ENCODE data around the gene PLCB3.

DNA sequence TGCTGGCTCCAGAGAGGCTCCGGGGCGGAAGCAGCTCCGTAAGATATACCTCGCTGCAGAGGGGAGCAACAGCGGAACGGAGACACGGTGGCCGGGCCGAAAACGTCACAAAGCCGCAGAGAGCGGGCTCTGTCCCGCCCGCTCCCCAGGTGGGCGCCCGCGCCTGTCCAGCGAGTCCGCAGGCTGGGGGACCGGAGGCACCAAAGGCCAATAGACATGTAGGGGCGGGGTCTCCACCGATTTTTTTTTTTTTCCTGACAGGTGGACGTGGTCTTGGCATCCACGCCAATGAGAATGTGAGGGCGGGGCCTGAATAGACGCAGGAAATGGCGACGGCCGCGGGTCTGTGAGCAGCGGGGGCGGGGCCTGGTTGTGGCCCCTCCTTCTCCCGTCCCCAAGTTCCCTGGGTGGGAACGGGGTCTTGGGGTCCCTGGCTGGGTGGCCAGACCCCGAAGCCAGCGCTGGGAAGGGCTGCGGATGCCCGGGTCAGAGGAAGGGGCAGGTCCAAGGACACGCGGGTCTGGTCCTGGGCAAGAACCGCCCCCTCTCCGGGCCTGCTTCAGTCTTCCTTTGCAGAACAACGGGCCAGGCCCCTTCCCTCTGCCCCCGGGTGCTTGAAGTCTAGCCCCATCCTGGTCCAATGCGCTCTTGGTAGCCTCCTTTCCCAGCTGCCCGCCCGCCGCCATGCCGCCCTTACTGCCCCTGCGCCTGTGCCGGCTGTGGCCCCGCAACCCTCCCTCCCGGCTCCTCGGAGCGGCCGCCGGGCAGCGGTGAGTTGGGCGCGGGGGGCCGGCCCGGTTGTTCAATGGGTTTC lies 21.0 kb upstream of the PLCB3 start, which contains the start of gene DNAJC4:
- TF ChIP-seq SUZ12 (IDR thresholded peaks at IDR 0.05) (no peak), FOXA1 (IDR thresholded peaks at IDR 0.05) (no peak)
